Activated T-cell treated with anti-CD3 and anti-CD28 coated beads, Interleukin-2, amount 50 U/mL, for 24 hours (primary cell): ENCODE results near the gene FBXL2.
"Not testable (repeated sequence)": the region's sequence is repeated elsewhere in the genome, so short reads cannot be mapped to it uniquely, and the experiment has no call there.

Experiments
- DNase-seq: peaks from one replicate; pipeline ENCODE4 v3.0.0-alpha.2; 2020
- H3K27ac Mint-ChIP-seq: 2 replicates; pipeline ENCODE4 v1.8.0; 2020; ENCODE audit warnings: mild to moderate bottlenecking, mixed read lengths
- H3K27me3 Mint-ChIP-seq: 2 replicates; pipeline ENCODE4 v1.8.0; 2020; ENCODE audit warnings: mixed read lengths
- H3K36me3 Mint-ChIP-seq: 2 replicates; pipeline ENCODE4 v1.8.0; 2020; ENCODE audit warnings: low read depth, mixed read lengths
- H3K4me1 Mint-ChIP-seq: 2 replicates; pipeline ENCODE4 v1.8.0; 2020; ENCODE audit warnings: low read depth, mixed read lengths
- H3K4me3 Mint-ChIP-seq: 2 replicates; pipeline ENCODE4 v1.8.0; 2020; ENCODE audit warnings: mild to moderate bottlenecking, moderate library complexity, mixed read lengths
- H3K9me3 Mint-ChIP-seq: 2 replicates; pipeline ENCODE4 v1.8.0; 2020; ENCODE audit warnings: mixed read lengths

The FBXL2 gene

DNA sequence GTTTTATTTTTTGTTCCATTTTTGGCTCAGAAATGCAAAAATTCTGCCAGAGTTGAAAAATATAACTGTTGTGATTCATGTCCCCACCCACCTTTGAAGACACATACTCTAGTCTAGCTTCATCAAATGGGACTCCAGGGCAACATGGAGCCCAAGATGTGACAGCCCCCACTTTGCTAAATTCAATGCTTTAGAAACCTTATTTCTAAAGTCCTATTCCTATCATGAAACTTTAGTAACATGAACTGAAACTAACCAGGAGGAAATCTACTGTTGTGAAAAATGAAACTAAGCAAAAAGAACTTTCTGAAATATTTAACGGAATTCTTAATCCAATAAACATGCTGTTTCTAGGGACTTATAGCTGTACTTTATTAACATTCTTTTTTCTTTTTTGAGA is 142.7 kb downstream of the FBXL2 start:
- Mint-ChIP-seq H3K27me3 (no peaks in the 10 kb centered on the region), H3K36me3 (peaks cover 86% of the 10 kb centered on the region), H3K27ac (peak overlapping the region; percentile 72), H3K4me1 (peaks cover 26% of the 10 kb centered on the region), H3K9me3 (no peaks in the 10 kb centered on the region), H3K4me3 (no peak overlapping the region)
- DNase-seq: no peak

DNA sequence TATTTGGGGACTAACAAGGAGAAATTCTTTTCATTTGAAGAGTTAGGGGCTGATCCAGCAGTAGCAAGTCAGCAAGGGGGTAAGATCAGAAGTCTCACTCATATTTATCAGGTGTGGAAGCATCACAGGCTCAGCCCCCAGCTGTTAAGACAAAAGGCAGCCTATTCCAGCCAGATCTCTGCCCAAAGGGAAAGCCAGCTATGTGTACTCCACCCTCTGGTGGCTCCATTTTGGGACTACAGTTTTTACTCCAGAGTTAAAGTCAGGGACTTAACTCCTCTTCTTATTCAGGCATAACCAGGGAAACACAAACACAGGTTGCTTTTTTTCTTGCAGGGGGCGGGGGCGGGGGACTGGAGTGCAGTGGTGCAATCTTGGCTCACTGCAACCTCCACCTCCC is 143.7 kb downstream of the FBXL2 start:
- Mint-ChIP-seq H3K27ac (no peak overlapping the region), H3K36me3 (peaks cover 84% of the 10 kb centered on the region), H3K4me1 (peaks cover 27% of the 10 kb centered on the region), H3K9me3 (no peaks in the 10 kb centered on the region), H3K27me3 (no peaks in the 10 kb centered on the region), H3K4me3 (no peak overlapping the region)
- DNase-seq: no peak

DNA sequence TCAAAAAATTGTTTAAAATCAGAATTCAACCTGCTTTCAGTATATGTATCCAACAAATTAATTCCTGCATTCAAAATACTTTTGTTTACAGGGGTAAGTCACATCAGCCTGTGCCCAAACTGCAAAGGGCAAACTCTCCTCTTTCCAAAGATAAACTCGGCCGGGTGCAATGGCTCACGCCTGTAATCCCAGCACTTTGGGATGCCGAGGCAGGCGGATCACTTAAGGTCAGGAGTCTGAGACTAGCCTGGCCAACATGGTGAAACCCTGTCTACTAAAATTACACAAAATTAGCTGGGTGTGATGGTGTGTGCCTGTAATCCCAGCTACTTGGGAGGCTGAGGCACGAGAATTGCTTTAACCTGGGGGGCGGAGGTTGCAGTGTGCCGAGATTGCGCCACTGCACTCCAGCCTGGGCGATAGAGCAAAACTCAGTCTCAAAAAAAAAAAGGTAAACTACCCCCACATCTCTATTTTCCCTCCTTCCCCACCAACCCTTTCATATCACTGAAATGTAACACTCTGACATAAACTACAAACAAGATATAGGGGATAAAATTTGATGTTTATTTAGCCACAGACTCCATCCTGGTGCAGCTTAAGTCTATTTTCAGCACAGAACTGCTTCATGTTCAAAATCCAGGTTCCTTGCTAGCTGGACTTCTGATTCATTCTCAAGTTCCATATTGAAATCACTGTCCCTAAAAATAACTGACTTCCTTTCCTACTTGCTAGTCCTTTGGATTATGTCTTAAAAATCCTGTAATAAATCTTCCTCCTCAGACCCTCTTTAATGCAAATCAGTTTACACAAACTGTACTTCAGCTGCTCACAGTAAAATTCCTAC is 147.6 kb downstream of the FBXL2 start:
- no peaks in the 10 kb centered on the region for H3K9me3 Mint-ChIP-seq
- no peak overlapping the region for H3K4me3 Mint-ChIP-seq
- H3K36me3 Mint-ChIP-seq: peaks cover 67% of the 10 kb centered on the region
- no peaks in the 10 kb centered on the region for H3K27me3 Mint-ChIP-seq
- peaks cover 47% of the 10 kb centered on the region for H3K4me1 Mint-ChIP-seq
- H3K27ac Mint-ChIP-seq: peak overlapping the region; percentile 44
- DNase-seq: no peak

DNA sequence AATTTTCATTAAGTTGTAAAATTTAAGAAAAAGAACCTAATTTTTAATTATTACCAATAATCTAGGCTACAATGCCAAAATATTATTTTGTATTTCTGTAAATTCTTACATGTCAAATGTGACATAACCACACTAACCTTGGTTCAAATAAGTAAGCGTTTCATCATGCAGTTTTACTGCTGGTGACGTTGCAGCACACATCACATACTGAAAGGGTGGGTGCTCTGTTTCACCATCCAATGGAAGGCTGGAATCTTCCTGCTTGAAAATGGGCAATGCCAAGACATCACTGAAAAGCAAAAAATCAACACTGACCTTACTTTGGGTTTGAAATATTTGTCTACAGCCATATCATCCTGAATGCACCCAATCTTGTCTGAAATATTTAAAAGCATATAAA is 148.2 kb downstream of the FBXL2 start:
- Mint-ChIP-seq H3K4me3 (no peak overlapping the region), H3K36me3 (peaks cover 61% of the 10 kb centered on the region), H3K27ac (no peak overlapping the region), H3K27me3 (no peaks in the 10 kb centered on the region), H3K4me1 (peaks cover 48% of the 10 kb centered on the region), H3K9me3 (no peaks in the 10 kb centered on the region)
- no peak for DNase-seq

DNA sequence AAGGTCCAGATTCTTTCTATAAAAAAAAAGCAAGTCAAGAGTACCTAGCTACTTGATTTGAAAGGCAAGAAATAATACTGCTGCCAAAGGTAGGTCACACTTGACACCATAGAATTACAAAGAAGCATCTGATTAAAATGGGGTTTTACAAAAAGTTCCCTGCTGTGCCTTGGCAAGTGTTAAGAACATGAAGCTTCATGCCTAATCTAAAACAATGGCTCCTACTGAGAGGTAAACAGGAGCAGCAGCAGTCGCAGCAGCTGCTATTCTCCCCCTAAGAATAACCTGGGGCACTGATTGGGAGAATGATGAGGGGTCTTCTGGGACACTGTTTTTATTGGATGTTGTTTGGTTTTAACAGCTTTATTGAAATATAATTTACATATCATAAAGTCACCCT is 148.8 kb downstream of the FBXL2 start:
- DNase-seq: no peak
- H3K36me3 Mint-ChIP-seq: peaks cover 55% of the 10 kb centered on the region
- H3K9me3 Mint-ChIP-seq: no peaks in the 10 kb centered on the region
- no peak overlapping the region for H3K4me3 Mint-ChIP-seq
- peaks cover 53% of the 10 kb centered on the region for H3K4me1 Mint-ChIP-seq
- no peaks in the 10 kb centered on the region for H3K27me3 Mint-ChIP-seq
- peak overlapping the region; percentile 27 for H3K27ac Mint-ChIP-seq

DNA sequence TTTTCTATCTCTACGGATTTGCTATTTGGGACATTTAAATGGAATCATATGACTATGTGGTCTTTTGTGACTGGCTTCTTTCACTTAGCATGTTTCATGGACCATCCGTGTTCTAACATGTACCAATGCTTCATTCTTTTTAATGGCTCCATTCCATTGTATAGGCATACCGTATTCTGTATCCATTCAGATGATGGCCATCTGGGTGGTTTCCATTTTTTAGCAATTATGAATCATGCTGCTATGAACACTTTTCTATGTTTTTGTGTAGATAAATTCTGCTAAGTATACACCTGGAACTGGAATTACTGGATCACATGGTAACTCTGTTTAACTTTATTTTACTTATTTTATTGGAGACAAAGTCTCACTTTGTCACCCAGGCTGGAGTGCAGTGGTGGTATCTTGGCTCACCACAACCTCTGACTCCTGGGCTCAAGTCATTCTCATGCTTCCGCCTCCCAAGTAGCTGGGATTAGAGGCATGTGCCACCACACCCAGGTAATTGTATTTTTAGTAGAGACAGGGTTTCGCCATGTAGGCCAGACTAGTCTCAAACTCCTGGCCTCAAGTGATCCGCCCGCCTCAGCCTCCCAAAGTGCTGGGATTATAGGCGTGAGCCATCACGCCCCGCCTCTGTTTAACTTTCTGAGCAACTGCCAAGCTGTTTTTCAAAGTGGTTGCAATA is 149.5 kb downstream of the FBXL2 start:
- H3K9me3 Mint-ChIP-seq: no peaks in the 10 kb centered on the region
- no peaks in the 10 kb centered on the region for H3K27me3 Mint-ChIP-seq
- no peak overlapping the region for H3K4me3 Mint-ChIP-seq
- DNase-seq: no peak
- H3K36me3 Mint-ChIP-seq: peaks cover 51% of the 10 kb centered on the region
- peak overlapping the region; percentile 27 for H3K27ac Mint-ChIP-seq
- H3K4me1 Mint-ChIP-seq: peaks cover 59% of the 10 kb centered on the region

DNA sequence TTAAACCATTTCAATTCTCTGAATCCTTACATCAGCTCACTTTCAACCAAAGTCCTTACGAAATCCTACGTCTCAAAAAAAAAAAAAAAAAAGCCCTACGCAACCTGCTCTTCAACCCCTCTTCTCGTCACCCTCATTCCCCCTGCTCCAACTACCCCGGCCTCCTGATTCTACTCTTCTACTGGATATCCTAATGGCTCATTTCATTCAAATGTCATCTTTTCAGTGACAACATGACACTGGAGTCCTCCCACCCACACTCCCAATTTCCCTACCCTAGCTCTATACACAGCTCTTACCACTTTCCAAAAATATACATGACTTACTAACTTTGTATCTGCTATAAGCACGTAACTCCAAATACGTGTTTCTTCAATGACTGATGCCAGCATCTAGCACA is 151.5 kb downstream of the FBXL2 start:
- H3K4me1 Mint-ChIP-seq: peaks cover 76% of the 10 kb centered on the region
- no peaks in the 10 kb centered on the region for H3K9me3 Mint-ChIP-seq
- peaks cover 42% of the 10 kb centered on the region for H3K36me3 Mint-ChIP-seq
- H3K27ac Mint-ChIP-seq: peak overlapping the region; percentile 7
- H3K27me3 Mint-ChIP-seq: no peaks in the 10 kb centered on the region
- DNase-seq: no peak
- no peak overlapping the region for H3K4me3 Mint-ChIP-seq

DNA sequence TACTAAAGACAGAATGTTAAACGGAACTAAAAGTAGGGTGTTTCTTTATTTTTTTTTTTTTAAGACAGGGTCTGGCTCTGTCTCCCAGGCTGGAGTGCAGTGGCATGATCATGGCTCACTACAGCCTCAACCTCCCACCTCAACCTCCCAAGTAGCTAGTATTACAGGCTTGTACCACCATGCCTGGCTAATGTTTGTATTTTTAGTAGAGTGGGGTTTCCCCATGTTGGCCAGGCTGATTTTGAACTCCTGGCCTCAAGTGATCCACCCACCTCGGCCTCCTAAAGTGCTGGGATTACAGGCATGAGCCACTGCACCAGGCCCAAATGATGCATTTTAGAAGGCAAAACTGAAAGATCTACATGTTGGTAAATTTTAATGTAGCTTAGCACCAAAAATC is 152.1 kb downstream of the FBXL2 start:
- H3K4me3 Mint-ChIP-seq, H3K27me3 Mint-ChIP-seq, H3K9me3 Mint-ChIP-seq, DNase-seq: not testable (repeated sequence)
- peaks cover 78% of the 10 kb centered on the region for H3K4me1 Mint-ChIP-seq
- H3K36me3 Mint-ChIP-seq: peaks cover 38% of the 10 kb centered on the region
- H3K27ac Mint-ChIP-seq: peak overlapping the region; percentile 78

DNA sequence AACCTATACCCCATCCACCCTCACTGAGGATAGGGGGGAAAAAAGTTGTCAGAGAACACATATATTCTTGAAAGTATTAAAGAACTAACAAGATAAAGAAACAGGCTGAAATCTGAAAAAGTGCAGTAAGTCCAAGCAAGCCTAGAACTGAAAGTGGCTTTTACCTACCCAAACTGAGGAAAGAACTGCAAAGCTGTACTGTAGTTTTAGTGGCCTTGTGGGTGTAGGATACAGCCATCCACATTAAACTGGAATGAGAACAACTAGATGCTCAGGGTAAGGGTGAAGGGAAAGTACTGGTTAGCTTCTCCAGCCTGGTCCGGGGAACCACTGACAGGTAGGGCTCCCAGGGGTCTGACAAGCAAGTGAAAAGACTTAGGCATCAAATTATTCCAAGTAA is 152.8 kb downstream of the FBXL2 start:
- no peak overlapping the region for H3K4me3 Mint-ChIP-seq
- H3K27me3 Mint-ChIP-seq: no peaks in the 10 kb centered on the region
- H3K9me3 Mint-ChIP-seq: no peaks in the 10 kb centered on the region
- H3K36me3 Mint-ChIP-seq: peaks cover 31% of the 10 kb centered on the region
- peaks cover 79% of the 10 kb centered on the region for H3K4me1 Mint-ChIP-seq
- peak overlapping the region; percentile 78 for H3K27ac Mint-ChIP-seq
- no peak for DNase-seq

DNA sequence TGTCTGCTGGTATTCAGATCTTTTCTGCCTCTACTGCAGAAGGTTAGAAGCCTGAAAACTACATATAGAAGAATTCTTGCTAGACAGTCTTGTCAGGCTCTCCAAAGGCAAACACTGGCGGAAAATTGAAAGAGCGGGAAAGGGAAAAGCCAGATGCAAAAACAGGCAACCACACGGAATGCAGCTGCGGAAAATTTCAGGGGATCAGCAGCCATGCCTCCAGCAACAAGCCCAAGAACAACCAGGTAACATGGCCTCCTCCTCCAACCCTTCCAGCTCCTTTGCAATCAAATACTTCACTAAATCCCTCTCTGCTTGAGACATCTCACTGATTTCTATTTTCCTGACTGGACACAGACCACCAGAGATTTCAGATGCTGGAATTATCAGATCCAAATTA is 153.3 kb downstream of the FBXL2 start:
- Mint-ChIP-seq H3K27me3 (no peaks in the 10 kb centered on the region), H3K9me3 (no peaks in the 10 kb centered on the region), H3K27ac (peak overlapping the region; percentile 78), H3K4me3 (no peak overlapping the region), H3K36me3 (peaks cover 30% of the 10 kb centered on the region), H3K4me1 (peaks cover 84% of the 10 kb centered on the region)
- no peak for DNase-seq

DNA sequence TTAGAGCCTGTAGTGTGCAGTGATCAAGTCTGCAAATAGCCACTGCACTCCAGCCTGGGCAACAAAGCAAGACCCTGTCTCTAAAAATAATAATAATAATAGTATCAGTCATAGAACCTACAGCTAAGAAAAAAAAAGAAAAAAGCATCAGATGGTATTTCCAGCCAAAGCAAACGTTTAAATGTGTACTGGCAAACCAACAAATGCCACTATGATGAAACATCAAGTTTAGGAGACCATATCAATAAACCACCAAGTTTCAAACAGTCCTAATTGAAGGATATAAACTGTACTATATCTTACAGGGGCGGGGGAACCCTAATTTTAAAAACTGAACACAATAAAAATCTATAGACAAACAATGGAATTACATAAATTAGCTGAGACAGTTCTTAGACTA is 156.6 kb downstream of the FBXL2 start:
- Mint-ChIP-seq H3K27me3 (no peaks in the 10 kb centered on the region), H3K27ac (peak overlapping the region; percentile 56), H3K9me3 (no peaks in the 10 kb centered on the region), H3K4me3 (no peak overlapping the region), H3K36me3 (peaks cover 36% of the 10 kb centered on the region), H3K4me1 (peaks cover 85% of the 10 kb centered on the region)
- DNase-seq: no peak
